GM12878 (cell line): ENCODE data around the gene ZYX. TPM values are rescaled to one million over a fixed set of nuclear protein-coding genes. Genes with fewer than 3 reads are reported as not detected.

Experiments
- ATAC-seq: fragments of 200-7000 bp; cut with Tn5 transposase; 3 replicates; pipeline ENCODE4 v1.9.1; 2020; ENCODE audit warnings: mild to moderate bottlenecking, moderate library complexity
- BruUV-seq: library from RNA; stranded (reverse); fragments of 400-500 nt; replicated peaks from 2 replicates; lab custom pipeline; 2021; lab: Mats Ljungman, UMichigan
- CTCF ChIA-PET: fragments of 300-600 bp; sonication (Branson Sonifier 250); formaldehyde crosslinking; extraction: SDS; loops from one replicate; lab custom pipeline; 2021; ENCODE audit warnings: inconsistent platforms; lab: Yijun Ruan, JAX
- POLR2A ChIA-PET: fragments of 350-600 bp; formaldehyde crosslinking; extraction: SDS; loops from one replicate; lab custom pipeline; 2021; ENCODE audit warnings: inconsistent platforms; lab: Charles Lee
- RAD21 ChIA-PET: fragments of 300-600 bp; sonication (Branson Sonifier 250); formaldehyde crosslinking; loops from one replicate; lab custom pipeline; 2023; ENCODE audit warnings: antibody characterized with exemption; ENCODE audit not compliant: unreplicated experiment; lab: Charles Lee
- SMC1A ChIA-PET: fragments of 300-600 bp; sonication (Branson Sonifier 250); formaldehyde crosslinking; loops from one replicate; lab custom pipeline; 2023; ENCODE audit not compliant: unreplicated experiment, uncharacterized antibody; lab: Charles Lee
- DNase-seq: peaks from one replicate; pipeline ENCODE4 v3.0.0-alpha.2; 2011; ENCODE audit warnings: low read depth, low spot score
- FAIRE-seq: peaks from 3 replicates; lab custom pipeline; 2011; peaks lifted over from hg19 to GRCh38; lab: Jason Lieb, UNC
- H2AFZ ChIP-seq: 2 replicates; pipeline ENCODE4 v1.6.0; 2011; ENCODE audit warnings: low read depth, low read length, control low read depth; ENCODE audit not compliant: control insufficient read depth
- H3K27ac ChIP-seq: 2 replicates; pipeline ENCODE4 v1.5.1; 2011; ENCODE audit warnings: control low read depth; ENCODE audit not compliant: control insufficient read depth, insufficient read depth
- H3K27me3 ChIP-seq, 2 experiments: replicated peaks in 1 of 2; 2 replicates each; pipeline versions ENCODE4 v1.6.0 to v1.6.1; 2011; ENCODE audit warnings: low read length in 1 of 2; ENCODE audit not compliant: control insufficient read depth in 2 of 2, insufficient read depth in 2 of 2
- H3K36me3 ChIP-seq, 2 experiments: 2 replicates each; pipeline ENCODE4 v1.5.1; 2011; ENCODE audit warnings: low read length in 1 of 2; ENCODE audit not compliant: control insufficient read depth in 2 of 2, insufficient read depth in 2 of 2
- H3K4me1 ChIP-seq: 2 replicates; pipeline ENCODE4 v1.6.1; 2011; ENCODE audit warnings: mild to moderate bottlenecking, low read length, moderate library complexity, mixed read lengths; ENCODE audit not compliant: control insufficient read depth, insufficient read depth
- H3K4me2 ChIP-seq: 2 replicates; pipeline ENCODE4 v1.6.0; 2011; ENCODE audit warnings: control low read depth; ENCODE audit not compliant: control insufficient read depth, insufficient read depth
- H3K4me3 ChIP-seq: fragments of 200-600 bp; sonication (generic); 2 replicates; pipeline ENCODE4 v1.5.1; 2016
- H3K79me2 ChIP-seq: 2 replicates; pipeline ENCODE4 v1.6.0; 2011; ENCODE audit warnings: low read length; ENCODE audit not compliant: control insufficient read depth, insufficient read depth
- H3K9ac ChIP-seq: 2 replicates; pipeline ENCODE4 v1.8.0; 2011; ENCODE audit warnings: low read length, control low read depth, mixed read lengths; ENCODE audit not compliant: control insufficient read depth, insufficient read depth
- H3K9me3 ChIP-seq: replicated peaks from 3 replicates; pipeline ENCODE4 v1.5.1; 2011; ENCODE audit warnings: mild to moderate bottlenecking, low read length; ENCODE audit not compliant: control insufficient read depth, insufficient read depth
- H4K20me1 ChIP-seq: 2 replicates; pipeline ENCODE4 v1.6.0; 2011; ENCODE audit not compliant: control insufficient read depth, insufficient read depth
- CBX5 ChIP-seq: sonication (generic); IDR thresholded peaks from 2 replicates; pipeline ENCODE4 v1.6.1; 2016; ENCODE audit warnings: low read depth, moderate library complexity, mild to moderate bottlenecking, inconsistent platforms
- DPF2 ChIP-seq: fragments of 450-650 bp; IDR thresholded peaks from 2 replicates; pipeline ENCODE4 v1.6.1; 2017; ENCODE audit warnings: mild to moderate bottlenecking
- E4F1 ChIP-seq: fragments of 450-650 bp; IDR thresholded peaks from 2 replicates; pipeline ENCODE4 v1.6.1; 2018; ENCODE audit warnings: borderline replicate concordance, mild to moderate bottlenecking; ENCODE audit not compliant: partially characterized antibody
- EZH2 ChIP-seq: IDR thresholded peaks from 2 replicates; pipeline ENCODE4 v1.6.1; 2012; ENCODE audit warnings: low read depth, mild to moderate bottlenecking, control low read depth, inconsistent platforms, low read length, borderline replicate concordance; ENCODE audit not compliant: control insufficient read depth
- FOS ChIP-seq: IDR thresholded peaks from 3 replicates; pipeline ENCODE4 v1.6.1; 2011; ENCODE audit warnings: borderline replicate concordance; ENCODE audit not compliant: insufficient read length; ENCODE audit errors: extremely low read depth
- GATAD2B ChIP-seq: fragments of 450-650 bp; conservative IDR thresholded peaks from 2 replicates; pipeline ENCODE4 v1.6.1; 2017; ENCODE audit warnings: low read depth, mild to moderate bottlenecking, moderate library complexity
- HDAC2 ChIP-seq: fragments of 200-600 bp; sonication (generic); IDR thresholded peaks from 2 replicates; pipeline ENCODE4 v1.6.1; 2017
- NKRF ChIP-seq: fragments of 450-650 bp; conservative IDR thresholded peaks from 2 replicates; pipeline ENCODE4 v1.6.1; 2017; ENCODE audit warnings: mild to moderate bottlenecking, moderate library complexity
- POU2F2 ChIP-seq: IDR thresholded peaks from 3 replicates; pipeline ENCODE4 v1.6.1; 2011; ENCODE audit warnings: low read depth, mild to moderate bottlenecking, low read length, borderline replicate concordance
- RAD21 ChIP-seq: IDR thresholded peaks from 2 replicates; pipeline ENCODE4 v1.6.1; 2011; ENCODE audit warnings: mild to moderate bottlenecking, low read depth, low read length, moderate library complexity; ENCODE audit not compliant: insufficient read depth
- SREBF2 ChIP-seq: IDR thresholded peaks from 2 replicates; pipeline ENCODE4 v1.6.1; 2012; ENCODE audit warnings: mild to moderate bottlenecking, low read length
- SUPT20H ChIP-seq: IDR thresholded peaks from 2 replicates; pipeline ENCODE4 v1.6.1; 2011; ENCODE audit warnings: low read depth, mild to moderate bottlenecking, low read length, moderate library complexity, borderline replicate concordance; ENCODE audit not compliant: control insufficient read depth
- ZNF274 ChIP-seq: IDR thresholded peaks from one replicate; pipeline ENCODE4 v1.8.0; 2011; ENCODE audit not compliant: insufficient read length, insufficient read depth
- ZNF687 ChIP-seq: fragments of 450-650 bp; IDR thresholded peaks from 2 replicates; pipeline ENCODE4 v1.6.1; 2017; ENCODE audit warnings: mild to moderate bottlenecking, moderate library complexity
- WGBS: methylation state at CpG from one replicate; pipeline ENCODE4 v1.1.6; 2016; ENCODE audit warnings: low lambda C conversion rate; ENCODE audit not compliant: insufficient replicate concordance, insufficient coverage; ENCODE audit errors: missing lambda C conversion rate; 5-methylcytosine and 5-hydroxymethylcytosine counted together
- in situ Hi-C: fragments of 300-500 bp; cut with MboI; formaldehyde crosslinking; loops from 9 replicates; pipeline ENCODE4 v1.14.3; 2018; ENCODE audit warnings: mixed read lengths
- intact Hi-C: fragments of 100-400 bp; cut with micrococcal nuclease; formaldehyde crosslinking; loops from one replicate; pipeline ENCODE4 v1.14.2; 2022; ENCODE audit not compliant: unreplicated experiment
- polyA plus RNA-seq, 11 experiments: library from polyadenylated mRNA; depleted of rRNA in 4 of 11; unstranded in 6 of 11; stranded (reverse) in 5 of 11; fragments of >200 nt; fragmentation: Nextera tagmentation in 4 of 11; fragmentation: Illumina TruSeq in 1 of 11; extraction: Ambion mirVana in 4 of 11; extraction: Trizol in 1 of 11; gene quantifications; 1 replicate in 1 of 11; 2 replicates in 10 of 11; pipeline versions ENCODE4 v1.2.1 to v1.2.3, GENCODE V29; 2011 to 2016; ENCODE audit warnings: inconsistent platforms in 2 of 11, missing spikeins in 2 of 11, low read depth in 1 of 11
- total RNA-seq, 4 experiments: library from RNA; depleted of rRNA in 3 of 4; stranded (reverse); fragments of >200 nt in 3 of 4; fragmentation: Illumina TruSeq in 1 of 4; extraction: Trizol in 1 of 4; gene quantifications; 2 replicates each; pipeline versions ENCODE4 v1.2.1 to v1.2.3, GENCODE V29; 2013 to 2021

ZYX gene
- total and polyA plus RNA-seq, 10 of the 15 experiments (the other 5 are each of a cell fraction or from before 2014, with no cell fraction given) = 2.1 to 100 (median 27.6) TPM

- H3K36me3 ChIP-seq = peaks cover 7 to 31% of the 10 kb centered on the region in 2 experiments; a peak in 3 of 4 replicates
- in situ Hi-C loops = no loop called here
- TF ChIP-seq E4F1 (no peak), SUPT20H (no peak), FOS (no peak), ZNF274 (no peak), GATAD2B (no peak), CBX5 (no peak), DPF2 (no peak), HDAC2 (no peak), POU2F2 (no peak), SREBF2 (no peak), RAD21 (no peak), ZNF687 (no peak), EZH2 (no peak), NKRF (no peak)
These were observed 10.6 kb downstream of the ZYX start for GRCh38 chr7:143391462-143392404.

More at GRCh38 chr7:143391462-143392404, 10.6 kb downstream of the ZYX start:
- BruUV-seq = no TSS peak
- no peaks in the 10 kb centered on the region for H3K27me3 ChIP-seq
- no peak overlapping the region for H2AFZ ChIP-seq
- SMC1A ChIA-PET = no interaction called here
- POLR2A ChIA-PET = interaction anchor here (0.6 to 0.8 kb wide), 2 partner anchors 11 to 17 kb away, joined by 3 read pairs; no protein-coding TSS in a partner anchor
- intact Hi-C loops = no loop called here
- no peak overlapping the region for H3K4me3 ChIP-seq
- no peak overlapping the region for H3K9ac ChIP-seq
- no peaks in the 10 kb centered on the region for H3K9me3 ChIP-seq
- no peaks in the 10 kb centered on the region; the same call in 1 of the 2 replicates for H3K79me2 ChIP-seq
- CTCF ChIA-PET = interaction anchor here (1.3 to 2.1 kb wide), 2 partner anchors 12 to 25 kb away, joined by 3 to 10 read pairs; no protein-coding TSS in a partner anchor
- ATAC-seq (no peak), DNase-seq (no peak), FAIRE-seq (no peak)
- 96% methylated on average over 24 of the region's 24 CpGs for WGBS
- no peaks in the 10 kb centered on the region; the same call in 1 of the 2 replicates for H4K20me1 ChIP-seq
- no peak overlapping the region for H3K27ac ChIP-seq
- no peak overlapping the region for H3K4me2 ChIP-seq
- RAD21 ChIA-PET = no interaction called here
- no peaks in the 10 kb centered on the region for H3K4me1 ChIP-seq
